SW480 (cell line): Measurements from ENCODE around the gene SEMA4C.

Experiments used
- DNase-seq: peaks from one replicate; pipeline ENCODE4 v3.0.0-alpha.2; 2016; ENCODE audit warnings: low spot score

SEMA4C gene, protein sequence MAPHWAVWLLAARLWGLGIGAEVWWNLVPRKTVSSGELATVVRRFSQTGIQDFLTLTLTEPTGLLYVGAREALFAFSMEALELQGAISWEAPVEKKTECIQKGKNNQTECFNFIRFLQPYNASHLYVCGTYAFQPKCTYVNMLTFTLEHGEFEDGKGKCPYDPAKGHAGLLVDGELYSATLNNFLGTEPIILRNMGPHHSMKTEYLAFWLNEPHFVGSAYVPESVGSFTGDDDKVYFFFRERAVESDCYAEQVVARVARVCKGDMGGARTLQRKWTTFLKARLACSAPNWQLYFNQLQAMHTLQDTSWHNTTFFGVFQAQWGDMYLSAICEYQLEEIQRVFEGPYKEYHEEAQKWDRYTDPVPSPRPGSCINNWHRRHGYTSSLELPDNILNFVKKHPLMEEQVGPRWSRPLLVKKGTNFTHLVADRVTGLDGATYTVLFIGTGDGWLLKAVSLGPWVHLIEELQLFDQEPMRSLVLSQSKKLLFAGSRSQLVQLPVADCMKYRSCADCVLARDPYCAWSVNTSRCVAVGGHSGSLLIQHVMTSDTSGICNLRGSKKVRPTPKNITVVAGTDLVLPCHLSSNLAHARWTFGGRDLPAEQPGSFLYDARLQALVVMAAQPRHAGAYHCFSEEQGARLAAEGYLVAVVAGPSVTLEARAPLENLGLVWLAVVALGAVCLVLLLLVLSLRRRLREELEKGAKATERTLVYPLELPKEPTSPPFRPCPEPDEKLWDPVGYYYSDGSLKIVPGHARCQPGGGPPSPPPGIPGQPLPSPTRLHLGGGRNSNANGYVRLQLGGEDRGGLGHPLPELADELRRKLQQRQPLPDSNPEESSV

DNA sequence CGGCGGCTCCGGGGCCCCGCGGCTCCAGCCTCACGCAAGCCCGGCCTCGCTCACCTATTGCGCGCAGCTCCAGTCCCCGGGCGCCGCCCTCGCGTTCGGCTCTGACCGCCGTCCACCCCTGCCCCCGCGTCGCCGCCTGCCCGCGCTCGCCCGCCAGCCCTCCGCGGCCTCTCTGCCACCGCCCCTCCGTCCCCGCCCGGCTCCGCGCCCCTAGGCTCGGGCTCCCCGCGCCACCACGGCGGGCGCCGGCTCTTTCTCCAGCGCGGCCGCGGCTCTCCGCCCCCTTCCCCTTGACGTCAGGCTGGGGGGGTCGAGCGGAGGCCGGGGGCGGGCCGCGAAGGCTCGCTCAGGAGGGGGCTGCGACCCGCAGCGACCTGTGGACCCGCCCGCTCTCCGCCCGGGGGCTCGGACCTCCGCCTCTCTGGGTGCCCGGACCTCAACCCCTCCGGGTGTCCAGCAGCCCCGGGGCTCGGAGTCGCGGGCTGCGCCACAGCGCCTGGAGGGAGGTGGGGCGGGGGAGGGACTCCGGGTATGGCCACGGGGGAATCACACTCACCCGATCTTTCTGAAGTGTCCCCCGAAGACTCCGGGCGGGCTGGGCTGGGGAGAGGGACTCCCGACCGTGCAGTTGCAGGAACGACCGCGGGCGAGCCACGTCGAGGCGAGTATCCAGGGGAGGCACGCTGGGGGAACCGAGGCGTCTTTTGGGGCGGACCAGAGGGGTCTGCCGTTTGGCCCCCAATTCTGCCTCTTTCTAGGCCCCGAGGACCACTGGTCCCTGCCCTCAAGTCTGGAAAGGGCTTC, at the start of gene SEMA4C:
Gene SEMA4C (minus strand): TSS at position 259 of the 804 bp plus-strand sequence. CDS start 2,194 bp downstream, outside the sequence.
- peak; percentile 52 for DNase-seq

DNA sequence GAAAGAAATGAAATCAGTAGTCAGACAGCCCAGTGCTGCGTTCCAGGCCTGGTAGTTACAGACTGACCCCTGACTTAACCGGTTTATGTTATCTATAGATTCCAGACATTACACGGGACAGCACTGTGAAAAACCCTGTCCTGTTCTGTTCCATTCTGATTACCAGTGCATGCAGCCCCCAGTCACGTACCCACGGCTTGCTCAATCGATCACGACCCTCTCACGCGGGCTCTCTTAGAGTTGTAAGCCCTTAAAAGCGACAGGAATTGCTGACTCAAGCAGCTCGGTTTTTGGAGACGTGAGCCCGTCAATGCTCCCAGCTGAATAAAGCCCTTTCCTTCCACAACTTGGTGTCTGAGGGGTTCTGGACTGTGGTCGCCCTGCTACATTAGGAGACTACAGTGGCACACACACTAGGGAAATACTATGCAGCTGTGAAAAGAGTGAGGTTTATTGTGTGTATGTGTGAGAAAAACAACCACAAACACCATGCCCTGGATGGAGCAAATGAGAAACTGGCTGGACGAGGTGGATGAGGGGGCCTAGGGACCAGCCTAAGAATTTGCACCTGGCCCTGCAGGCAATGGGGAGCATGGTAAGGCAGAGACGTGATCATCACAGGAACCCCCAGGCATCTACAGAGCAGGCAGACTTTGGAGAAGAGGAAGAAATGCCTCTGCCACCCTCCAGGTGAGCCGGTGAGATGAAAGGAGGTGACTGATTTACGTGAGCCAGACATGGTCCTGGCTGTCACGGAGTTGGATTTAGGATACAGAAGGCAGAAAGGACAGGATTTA, 49.1 kb upstream of the SEMA4C start:
- DNase-seq: no peak

DNA sequence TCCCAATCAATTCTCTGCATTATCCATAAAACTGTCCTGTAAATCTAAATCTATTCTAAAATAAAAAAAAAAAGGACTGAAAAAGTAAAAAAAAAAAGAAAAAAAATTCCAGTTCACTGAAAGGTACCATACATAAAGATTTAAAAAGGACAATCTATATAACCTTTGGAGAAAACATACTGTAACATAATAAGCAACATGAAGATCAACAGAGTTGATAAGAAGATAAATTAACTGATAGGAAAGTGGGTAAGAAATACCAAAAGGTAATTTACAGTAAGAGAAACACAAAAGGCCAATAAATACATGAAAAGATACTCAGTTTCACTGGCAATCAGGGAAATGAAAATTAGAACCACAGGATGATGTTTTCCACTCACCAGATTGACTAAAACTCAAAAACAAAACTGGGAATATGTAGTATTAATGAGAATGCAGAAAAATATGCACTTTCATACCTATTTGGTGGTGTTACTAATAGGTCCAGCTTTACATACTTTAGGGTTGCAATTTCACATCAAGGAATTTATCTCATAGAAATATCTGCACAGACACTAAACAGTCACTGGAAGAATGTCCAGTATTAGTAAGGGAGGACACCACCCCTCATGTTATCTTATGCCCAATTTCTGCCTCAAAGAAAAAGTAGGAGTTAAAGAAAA, 48.3 kb upstream of the SEMA4C start:
- DNase-seq: no peak

DNA sequence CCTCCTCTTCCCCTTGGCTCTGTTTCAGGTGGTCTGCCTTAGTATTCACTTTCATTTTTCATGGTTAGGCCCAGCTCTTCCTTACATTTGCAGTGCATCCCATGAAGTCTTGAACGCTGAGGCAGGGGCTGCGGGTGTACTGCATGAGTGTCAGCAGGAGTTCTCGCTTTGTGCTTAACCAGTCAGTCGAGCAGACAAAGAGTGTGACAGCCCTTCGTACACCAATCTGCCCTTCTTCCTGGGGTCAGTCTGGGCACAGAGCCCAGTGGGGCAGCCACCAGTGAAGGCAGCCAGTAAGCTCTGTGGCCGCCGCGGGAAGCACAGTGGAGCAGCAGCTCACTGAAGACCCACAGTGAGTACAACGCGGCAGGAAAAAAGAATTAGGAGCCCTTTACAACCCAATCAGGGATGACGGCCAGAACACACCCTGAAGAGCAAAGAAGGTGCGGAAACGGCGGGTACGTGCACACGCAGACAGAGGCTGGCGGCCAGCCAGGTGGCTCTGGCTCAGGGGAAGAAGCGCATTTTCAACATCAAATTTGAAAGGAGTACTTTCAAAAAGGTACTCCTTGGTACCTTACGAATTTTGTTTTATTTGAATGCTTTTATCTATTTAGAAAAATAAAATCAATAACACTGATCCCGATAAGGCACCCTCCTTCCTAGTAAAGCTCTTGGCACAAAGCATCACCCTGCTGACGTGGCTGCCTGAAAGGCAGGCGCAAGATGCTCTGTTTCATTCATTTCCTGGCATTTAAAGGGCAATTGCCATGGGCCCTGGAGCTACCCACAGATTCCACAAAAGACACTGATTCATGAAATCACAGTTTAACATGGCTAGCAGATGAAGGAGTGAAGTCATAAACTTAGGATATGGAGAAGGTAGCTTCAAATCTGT, 47.0 kb upstream of the SEMA4C start:
- DNase-seq: no peak

DNA sequence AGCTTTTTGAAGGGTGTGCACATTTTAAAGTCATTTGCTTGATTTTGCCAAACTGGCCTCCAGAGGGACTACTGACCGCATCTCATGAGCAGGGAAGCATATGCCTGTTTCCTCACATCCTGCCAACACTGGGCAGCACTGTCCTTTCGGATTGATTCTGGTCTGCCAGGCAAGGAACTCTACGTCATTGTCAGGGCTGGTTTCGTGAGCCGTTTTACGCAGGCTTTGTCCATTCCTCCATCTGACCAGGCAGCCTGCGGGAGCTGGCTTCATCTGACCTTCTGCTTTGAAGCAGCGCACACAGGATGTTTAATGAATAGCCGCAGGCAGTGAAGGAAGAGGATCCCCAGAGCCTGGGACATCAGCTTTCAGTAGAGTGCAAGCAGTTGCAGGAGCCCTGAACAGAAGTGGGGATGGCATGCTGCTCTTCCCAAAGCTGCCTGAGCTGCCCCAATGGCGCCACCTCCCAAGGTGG, 46.3 kb upstream of the SEMA4C start:
- no peak for DNase-seq

DNA sequence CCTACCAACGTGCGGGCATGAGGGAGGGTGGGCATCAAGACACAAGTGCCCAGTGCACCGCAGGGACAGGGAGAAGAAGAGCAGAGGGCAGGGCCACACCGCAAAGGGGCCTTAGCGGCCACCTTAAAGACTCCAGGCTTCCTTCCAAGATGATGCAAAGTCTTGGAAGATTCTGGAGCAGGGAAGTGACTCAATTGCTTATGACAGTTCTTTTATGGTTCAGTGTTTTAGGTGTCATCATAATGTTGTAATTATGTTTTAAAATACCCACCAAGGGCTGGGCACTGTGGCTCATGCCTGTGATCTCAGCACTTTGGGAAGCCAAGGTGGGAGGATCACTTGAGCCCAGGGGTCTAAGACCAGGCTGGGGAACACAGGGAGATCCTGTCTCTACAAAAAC, 44.5 kb upstream of the SEMA4C start:
- DNase-seq: no peak

DNA sequence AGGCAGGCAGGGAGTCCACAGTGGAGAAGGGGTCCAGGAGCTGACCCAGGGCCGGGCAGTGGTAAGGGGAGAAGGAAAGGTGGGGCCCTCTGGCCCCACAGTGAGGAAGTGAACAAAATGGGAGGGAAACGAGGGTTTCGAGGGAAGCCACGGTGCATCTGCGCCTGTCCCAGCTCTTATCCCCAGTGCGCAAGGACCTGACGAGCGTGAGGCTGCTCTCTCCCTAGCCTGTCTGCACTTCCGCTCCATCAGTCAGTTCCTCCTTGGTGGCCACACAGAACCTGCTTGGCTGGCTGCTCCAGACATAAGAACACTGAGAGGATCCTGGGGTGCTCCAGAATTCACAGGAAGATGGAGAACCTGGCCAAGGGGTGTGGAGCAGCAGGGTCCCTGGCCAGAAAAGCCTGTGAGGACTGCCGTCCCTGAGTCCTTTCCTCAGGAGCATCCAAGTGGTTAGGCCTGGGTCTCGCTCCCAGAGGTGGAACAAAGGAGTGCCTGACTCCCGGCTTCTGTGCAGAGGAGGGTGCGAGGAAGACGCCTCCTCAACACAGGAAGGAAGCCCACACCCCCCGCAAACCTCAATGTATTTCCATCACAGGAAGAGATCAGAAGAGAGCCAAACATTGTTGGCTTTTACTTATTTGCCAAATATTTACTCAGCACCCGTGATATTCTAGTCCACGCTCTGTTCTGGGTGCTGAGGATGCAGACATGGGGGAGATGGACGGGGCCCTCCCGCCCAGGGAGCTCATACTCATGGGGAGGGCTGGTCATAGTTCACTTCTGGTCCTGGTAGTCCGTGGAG, 43.7 kb upstream of the SEMA4C start:
- DNase-seq: no peak

DNA sequence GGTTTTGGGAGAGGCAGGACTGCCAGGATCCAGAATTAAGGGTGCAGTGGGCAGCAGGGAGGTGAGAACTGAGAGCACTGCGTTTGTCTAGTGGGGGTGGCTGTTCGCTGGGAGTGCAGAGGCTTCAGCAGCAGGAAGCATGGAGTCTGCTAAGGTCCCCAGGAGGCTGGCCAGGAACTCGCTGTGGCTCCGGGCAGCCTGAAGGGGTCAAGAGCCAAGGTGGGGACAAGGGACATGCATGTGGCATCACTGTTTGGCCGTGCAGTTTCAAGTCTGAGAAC, 43.2 kb upstream of the SEMA4C start:
- no peak for DNase-seq

DNA sequence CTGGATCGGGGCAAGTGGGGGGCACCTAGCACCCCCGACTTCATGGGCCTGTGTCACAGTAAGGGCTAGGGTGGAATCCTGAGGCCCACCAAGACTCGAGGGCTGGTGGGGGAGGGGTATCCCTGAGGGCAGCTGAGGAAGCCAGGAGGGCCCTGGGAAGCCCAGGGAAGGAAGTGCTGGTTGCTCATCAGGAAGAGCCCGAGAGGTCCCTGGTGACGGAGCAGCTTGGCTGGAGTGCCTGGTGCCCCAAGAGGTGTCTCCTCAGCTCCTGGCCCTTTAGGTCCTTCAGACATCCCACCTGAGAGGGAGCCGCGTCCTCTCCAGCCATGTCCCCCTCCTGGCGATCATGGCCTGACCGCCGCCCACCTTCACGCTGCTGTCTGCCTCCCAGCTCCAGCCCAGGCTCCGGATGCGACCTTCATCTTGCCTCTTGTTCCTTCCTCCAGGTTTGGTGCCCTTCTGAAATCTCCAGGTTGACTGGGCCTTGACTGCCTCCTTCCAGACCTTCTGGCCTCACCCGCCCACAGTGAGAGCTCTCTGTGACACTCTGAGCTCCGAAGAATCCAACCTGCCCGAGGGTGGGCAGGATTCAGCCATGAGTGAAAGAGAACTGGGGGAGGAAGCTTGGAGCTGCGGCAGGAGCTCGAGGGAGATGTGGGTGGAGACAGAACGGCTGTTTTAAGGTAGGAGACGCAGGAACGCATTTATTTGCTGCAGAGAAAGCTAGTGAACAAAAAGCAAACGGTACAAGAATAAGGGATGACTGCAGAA, 42.7 kb upstream of the SEMA4C start:
- no peak for DNase-seq

DNA sequence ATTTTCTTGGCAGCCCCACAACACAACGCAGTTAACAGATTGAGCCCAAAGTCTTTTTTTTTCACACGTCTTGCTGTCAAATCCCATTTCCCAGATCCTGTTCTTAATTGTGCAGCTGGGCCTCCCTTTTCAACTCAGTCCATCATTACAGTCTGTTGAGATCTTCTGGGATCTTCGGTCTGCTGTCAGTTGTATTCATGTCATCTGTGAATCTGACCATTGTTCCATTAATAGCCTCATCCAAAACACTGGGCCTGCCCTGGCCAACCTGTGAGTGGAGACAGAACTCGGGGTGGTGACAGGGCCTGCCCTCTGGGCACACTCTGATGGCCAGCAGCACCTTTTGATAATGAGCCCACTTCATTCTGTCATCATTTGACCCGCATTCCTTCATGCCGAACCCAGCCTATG, 39.7 kb upstream of the SEMA4C start:
- no peak for DNase-seq

DNA sequence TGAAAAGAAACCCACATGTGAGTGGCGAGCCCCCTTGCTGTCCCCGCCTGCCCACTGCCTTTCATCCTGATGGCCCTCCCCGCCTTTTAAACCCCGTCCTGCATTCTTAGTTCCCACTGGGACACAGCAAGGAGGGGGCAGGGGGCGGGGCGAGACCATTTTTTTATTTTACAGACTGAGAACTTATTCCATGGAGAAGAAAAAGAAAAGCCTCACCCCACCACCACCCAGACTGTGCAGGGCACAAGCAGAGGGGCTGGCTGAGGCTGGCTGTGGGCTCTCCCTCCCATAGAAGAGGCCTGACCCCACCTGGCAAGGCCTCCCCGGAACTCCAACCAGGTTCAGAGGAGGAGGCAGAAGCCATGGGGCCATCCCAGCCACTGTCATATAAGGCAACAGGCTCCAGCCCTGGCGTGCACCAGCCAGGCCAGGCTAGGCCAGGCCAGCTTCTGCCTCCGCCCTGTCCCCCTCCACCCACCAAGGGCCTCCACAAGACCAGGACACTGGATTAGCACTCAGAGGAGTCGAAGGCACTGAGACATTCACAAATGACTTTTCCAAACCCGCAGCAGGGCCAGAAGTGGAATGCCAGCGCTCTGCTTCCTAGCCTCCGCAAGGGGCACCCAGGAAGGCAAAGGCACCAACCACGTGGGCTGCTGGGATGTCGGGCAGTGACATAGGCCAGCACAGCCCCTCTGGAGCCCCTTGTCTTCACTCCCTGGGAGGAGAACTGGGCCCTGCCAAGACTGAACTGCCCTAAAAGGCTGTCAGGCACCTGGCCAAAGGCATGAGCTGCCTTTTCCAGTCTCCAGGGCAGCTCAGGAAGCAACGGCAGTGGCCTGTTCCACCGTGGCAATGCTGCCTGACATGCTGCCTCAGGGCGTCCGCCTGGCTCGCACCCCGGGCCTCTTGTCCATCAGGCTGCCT, 37.5 kb upstream of the SEMA4C start:
- peak; percentile 31 for DNase-seq

DNA sequence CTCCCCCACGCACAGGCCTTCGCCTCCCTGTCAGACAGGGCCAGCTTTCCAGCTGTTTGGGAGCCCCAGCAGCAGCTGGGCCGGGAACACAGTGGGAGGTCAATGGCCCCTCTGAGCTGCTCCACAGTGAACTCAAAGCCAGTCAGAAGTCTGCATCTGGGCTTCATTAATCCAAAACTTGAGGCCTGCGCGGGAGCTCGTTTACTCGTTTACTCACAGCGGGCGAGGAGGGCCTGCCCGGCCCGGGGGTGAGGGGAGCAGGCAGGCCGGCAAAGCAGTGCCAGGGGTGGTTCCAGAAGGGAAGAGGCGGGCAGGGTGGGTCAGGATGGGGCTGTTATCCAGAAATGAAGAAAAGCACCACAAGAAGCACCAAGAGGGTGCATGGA, 36.8 kb upstream of the SEMA4C start:
- no peak for DNase-seq

DNA sequence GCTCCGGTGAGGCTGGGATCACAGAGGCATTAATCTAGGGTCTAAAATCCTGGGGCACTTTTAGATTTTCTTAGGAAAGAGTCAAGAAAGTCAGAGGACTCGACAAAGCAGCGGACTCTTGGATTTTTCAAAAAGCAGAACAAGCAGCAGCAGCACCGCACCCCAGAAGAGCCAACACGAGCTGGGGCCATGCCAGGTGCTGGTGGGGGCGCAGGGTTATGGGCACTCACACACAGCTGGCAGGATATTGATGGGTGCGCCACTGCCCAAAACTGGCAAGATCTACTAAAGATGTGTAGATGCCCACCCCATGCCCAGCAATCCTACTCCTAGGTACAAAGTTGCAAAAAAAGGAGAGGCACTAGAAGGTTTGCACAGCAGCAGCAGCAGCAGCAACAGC, 33.9 kb upstream of the SEMA4C start:
- DNase-seq: no peak

DNA sequence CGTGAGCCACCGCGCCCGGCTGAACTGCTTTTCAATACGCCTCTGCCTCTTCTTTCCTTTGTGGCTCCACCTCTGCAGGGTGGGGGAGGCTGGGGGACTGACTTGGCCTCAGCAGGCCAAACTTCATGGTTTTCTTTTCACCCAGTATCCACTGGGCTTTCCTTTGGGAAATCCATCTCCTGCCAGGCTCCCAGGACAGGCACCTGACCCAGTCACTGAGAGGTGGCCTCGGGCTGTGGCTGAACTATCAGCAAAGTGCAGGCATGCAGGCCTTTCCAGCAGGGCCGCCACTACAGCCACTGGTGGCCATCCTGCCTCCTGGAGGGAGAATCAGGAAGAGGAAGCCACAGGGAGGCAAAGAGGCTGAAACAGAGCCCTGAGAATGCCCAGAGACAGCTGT, 33.4 kb upstream of the SEMA4C start:
- no peak for DNase-seq

DNA sequence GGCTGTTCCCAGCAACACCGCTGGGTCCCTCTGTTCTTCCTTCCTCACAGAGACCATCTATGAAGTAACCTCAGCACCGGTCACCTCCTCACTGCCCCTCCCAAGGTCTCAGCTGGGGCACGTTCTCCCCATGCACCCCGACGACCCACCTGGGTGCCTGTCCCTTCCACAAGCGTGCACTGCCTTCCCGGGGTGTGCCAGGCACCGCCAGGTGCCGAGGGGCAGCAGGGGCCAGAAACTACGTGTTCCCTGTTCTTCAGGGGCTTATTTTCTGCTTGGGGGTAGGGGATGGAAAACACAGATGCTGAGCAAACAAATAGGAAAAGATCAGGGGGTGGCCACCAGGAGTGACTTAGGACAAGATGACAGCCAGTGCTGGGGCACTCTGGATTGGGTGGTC, 30.4 kb upstream of the SEMA4C start:
- DNase-seq: no peak

DNA sequence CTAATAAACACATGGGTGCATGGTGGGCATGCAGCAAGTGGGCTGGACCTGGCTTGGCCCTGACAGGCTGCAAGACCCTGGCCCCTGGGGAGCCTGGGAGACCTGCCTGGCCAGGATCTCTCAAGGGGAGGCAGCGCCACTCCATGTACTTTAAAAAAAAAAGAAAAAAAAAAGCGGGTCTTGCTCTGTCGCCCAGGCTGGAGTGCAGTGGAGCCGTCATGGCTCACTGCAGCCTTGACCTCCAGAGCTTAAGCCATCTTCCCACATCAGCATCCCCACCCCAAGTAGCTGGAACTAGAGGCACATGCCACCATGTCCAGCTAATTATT, 29.5 kb upstream of the SEMA4C start:
- no peak for DNase-seq

DNA sequence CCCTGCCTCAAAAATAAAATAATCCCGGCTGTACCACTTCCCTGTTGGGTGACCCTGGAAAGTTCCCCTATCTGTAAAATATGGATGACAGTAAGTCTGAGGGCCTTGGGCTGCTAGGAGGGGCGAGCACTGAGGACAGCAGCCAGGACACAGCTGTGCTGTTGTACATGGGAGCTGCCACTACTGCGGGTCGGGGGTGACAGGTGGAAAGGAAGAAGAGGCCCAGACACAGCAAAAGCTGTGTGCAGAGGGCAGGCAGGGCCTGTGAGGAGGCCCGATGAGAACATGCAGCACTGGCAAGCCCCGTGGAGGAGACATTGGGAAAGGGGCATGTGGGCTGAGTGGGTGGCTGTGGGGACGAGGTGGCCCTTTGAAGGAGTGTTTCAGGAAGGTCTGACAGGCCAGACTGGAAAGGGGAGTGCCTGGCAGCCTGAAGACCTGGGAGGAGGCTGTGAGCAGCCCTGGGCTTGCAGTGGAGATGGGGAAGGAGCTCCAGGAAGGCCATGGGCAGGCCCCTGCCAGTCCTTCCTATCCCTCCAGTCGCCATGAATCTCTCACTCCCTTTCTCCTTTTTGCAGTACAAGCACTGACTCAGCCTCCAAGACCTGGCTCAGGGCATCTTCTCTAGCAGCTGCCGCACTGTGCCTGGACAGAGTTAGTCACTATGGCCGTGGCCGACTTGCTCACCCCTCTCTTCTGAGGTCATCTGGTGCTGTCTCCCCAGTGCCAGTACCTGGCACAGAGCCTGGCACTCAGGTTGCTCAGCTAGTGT, 28.9 kb upstream of the SEMA4C start:
- no peak for DNase-seq
